Activated CD8-positive, alpha-beta T cell treated with anti-CD3 and anti-CD28 coated beads for 36 hours (primary cell): Measurements from ENCODE around the gene MAL. TPM values are rescaled to one million over a fixed set of nuclear protein-coding genes. Genes with fewer than 3 reads are reported as not detected.

Experiments used
- ATAC-seq: fragments of 200-7000 bp; cut with Tn5 transposase; one replicate; pipeline ENCODE4 v1.10.0; 2021; ENCODE audit warnings: mild to moderate bottlenecking, moderate library complexity
- CTCF ChIA-PET: fragments of 350-600 bp; sonication (Branson Sonifier 250); formaldehyde crosslinking; loops from one replicate; lab custom pipeline; 2021; ENCODE audit warnings: antibody characterized with exemption; lab: Charles Lee
- POLR2A ChIA-PET: fragments of 350-600 bp; sonication (Branson Sonifier 250); formaldehyde crosslinking; loops from one replicate; lab custom pipeline; 2021; ENCODE audit warnings: antibody characterized with exemption; lab: Charles Lee
- DNase-seq: peaks from one replicate; pipeline ENCODE4 v3.0.0-alpha.2; 2020
- H3K27ac Mint-ChIP-seq: one replicate; pipeline ENCODE4 v1.8.0; 2021; ENCODE audit warnings: mild to moderate bottlenecking, mixed read lengths
- H3K27me3 Mint-ChIP-seq: one replicate; pipeline ENCODE4 v1.8.0; 2021; ENCODE audit warnings: mixed read lengths
- H3K36me3 Mint-ChIP-seq: one replicate; pipeline ENCODE4 v1.8.0; 2021; ENCODE audit warnings: low read depth, mixed read lengths
- H3K4me1 Mint-ChIP-seq: one replicate; pipeline ENCODE4 v1.8.0; 2021; ENCODE audit warnings: low read depth, mixed read lengths
- H3K4me3 Mint-ChIP-seq: one replicate; pipeline ENCODE4 v1.8.0; 2021; ENCODE audit warnings: mild to moderate bottlenecking, moderate library complexity, mixed read lengths
- H3K9me3 Mint-ChIP-seq: one replicate; pipeline ENCODE4 v1.8.0; 2021; ENCODE audit warnings: mixed read lengths
- intact Hi-C: fragments of 100-400 bp; cut with micrococcal nuclease; formaldehyde crosslinking; loops from one replicate; pipeline ENCODE4 v1.10.0; 2022
- total RNA-seq, 2 experiments: library from RNA; stranded (reverse); gene quantifications; one replicate each; pipeline ENCODE4 v1.2.3, GENCODE V29; 2021
- TF ChIP-seq, protein P1 (sequence below): fragments of 200-600 bp; IDR thresholded peaks from one replicate; pipeline ENCODE4 v1.8.0; 2022; ENCODE audit warnings: antibody characterized with exemption, mild to moderate bottlenecking

The MAL gene
- 10 to 100 TPM; 54.0 to 59.2 TPM for total RNA-seq

DNA sequence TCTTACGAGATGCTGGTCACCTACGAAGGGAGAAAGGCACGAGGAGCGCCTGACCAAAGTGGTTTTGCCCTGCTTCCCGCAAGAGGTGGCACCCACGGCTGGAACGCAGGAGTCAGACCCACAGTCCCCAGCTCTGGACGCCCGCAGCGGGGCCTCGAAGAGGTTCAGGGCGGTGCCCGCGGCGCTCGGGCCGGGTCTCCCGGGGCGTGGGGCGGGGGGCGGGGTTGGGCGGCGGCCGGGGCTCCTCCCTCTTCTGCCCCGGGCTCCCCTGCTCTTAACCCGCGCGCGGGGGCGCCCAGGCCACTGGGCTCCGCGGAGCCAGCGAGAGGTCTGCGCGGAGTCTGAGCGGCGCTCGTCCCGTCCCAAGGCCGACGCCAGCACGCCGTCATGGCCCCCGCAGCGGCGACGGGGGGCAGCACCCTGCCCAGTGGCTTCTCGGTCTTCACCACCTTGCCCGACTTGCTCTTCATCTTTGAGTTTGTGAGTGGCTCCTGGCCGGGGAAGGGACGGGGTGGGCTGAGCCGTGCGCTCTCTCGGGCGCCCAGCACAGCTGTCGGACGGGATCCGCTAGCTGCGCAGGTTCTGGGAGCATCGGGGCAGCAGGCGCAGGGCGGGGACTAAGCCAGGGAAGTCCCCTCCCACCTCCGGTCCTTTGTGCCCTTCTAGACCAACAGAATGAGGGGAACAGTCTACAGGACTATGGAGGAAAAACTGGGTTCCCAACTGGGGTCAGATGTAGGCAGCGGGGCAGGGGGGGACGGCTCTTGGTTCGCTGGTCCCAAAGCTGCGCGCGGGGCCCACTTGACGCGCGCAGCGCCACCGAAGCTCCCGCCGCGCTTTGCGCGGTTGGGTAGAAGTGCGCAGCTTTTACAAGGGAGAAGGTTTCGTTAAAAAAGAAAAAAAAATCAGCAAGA is at the start of gene MAL:
TSS of gene MAL (plus strand) at position 303 of the 914 bp plus-strand sequence. CDS start at position 388, 85 bp downstream.
- TF ChIP-seq, protein P1, sequence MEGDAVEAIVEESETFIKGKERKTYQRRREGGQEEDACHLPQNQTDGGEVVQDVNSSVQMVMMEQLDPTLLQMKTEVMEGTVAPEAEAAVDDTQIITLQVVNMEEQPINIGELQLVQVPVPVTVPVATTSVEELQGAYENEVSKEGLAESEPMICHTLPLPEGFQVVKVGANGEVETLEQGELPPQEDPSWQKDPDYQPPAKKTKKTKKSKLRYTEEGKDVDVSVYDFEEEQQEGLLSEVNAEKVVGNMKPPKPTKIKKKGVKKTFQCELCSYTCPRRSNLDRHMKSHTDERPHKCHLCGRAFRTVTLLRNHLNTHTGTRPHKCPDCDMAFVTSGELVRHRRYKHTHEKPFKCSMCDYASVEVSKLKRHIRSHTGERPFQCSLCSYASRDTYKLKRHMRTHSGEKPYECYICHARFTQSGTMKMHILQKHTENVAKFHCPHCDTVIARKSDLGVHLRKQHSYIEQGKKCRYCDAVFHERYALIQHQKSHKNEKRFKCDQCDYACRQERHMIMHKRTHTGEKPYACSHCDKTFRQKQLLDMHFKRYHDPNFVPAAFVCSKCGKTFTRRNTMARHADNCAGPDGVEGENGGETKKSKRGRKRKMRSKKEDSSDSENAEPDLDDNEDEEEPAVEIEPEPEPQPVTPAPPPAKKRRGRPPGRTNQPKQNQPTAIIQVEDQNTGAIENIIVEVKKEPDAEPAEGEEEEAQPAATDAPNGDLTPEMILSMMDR = no peak
- Mint-ChIP-seq H3K4me3 (peak within 1 kb of the TSS; percentile 83), H3K9me3 (no peaks in the 10 kb centered on the region), H3K4me1 (peaks cover 65% of the 10 kb centered on the region), H3K27me3 (no peaks in the 10 kb centered on the region), H3K27ac (peak within 1 kb of the TSS; percentile 89), H3K36me3 (peaks cover 10% of the 10 kb centered on the region)
- POLR2A ChIA-PET = interaction anchor here (0.6 to 6.7 kb wide), 11 partner anchors 8 to 139 kb away, joined by 3 to 104 read pairs (median 4); partner anchors contain the start of gene ZNF2
- DNase-seq (peak; percentile 74), ATAC-seq (peak; percentile 61)
- CTCF ChIA-PET = interaction anchor here (0.7 to 9.7 kb wide), 9 partner anchors 16 to 96 kb away, joined by 3 to 375 read pairs (median 31); partner anchors contain the start of gene MRPS5
- intact Hi-C loops = no loop called here

DNA sequence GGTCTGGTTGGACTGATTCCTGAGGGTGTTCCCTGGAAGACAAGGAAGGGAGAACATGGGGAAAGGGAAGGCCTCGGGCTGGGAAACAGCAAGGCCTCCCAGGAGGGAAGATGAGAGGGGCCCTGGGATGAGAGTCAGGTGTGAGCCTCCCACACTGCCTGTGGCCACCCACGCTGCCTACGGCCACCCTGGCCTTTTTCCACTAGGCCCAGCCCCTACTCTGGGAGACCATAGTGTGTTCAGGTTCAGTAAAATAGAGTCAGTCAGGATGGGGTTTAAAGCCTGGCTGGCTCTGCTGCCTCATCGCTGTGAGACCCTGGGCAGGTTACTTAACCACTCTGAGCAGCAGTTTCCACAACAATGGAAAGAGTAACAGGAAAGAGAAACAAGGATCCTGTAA is 47.7 kb upstream of the MAL start:
- H3K36me3 Mint-ChIP-seq = no peaks in the 10 kb centered on the region
- intact Hi-C loops = no loop called here
- H3K4me1 Mint-ChIP-seq = no peaks in the 10 kb centered on the region
- no peaks in the 10 kb centered on the region for H3K9me3 Mint-ChIP-seq
- no peak overlapping the region for H3K4me3 Mint-ChIP-seq
- TF ChIP-seq, protein P1 = no peak
- no peak for ATAC-seq
- DNase-seq = no peak
- ChIA-PET CTCF (interaction anchor here (1.9 kb wide), 1 partner anchor 22 kb away, joined by 8 read pairs; no protein-coding TSS in a partner anchor), POLR2A (no interaction called here)
- no peak overlapping the region for H3K27ac Mint-ChIP-seq
- peaks cover 8% of the 10 kb centered on the region for H3K27me3 Mint-ChIP-seq

DNA sequence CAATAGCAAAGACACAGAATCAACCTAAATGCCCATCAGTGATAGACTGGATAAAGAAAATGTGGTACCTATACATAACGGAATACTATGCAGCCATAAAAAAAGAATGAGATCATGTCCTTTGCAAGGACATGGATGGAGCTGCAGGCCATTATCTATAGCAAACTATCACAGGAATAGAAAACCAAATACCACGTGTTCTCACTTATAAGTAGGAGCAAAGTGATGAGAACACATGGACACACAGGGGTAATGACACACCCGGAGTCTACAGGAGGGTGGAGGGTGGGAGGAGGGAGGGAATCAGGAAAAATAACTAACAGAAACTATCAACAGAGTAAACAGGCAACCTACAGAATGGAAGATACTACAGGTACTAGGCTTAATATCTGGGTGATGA is 46.6 kb upstream of the MAL start:
- DNase-seq = no peak
- ChIA-PET POLR2A (no interaction called here), CTCF (no interaction called here)
- Mint-ChIP-seq H3K4me1 (no peaks in the 10 kb centered on the region), H3K9me3 (no peaks in the 10 kb centered on the region), H3K27ac (no peak overlapping the region), H3K27me3 (peaks cover 8% of the 10 kb centered on the region), H3K4me3 (no peak overlapping the region), H3K36me3 (no peaks in the 10 kb centered on the region)
- no peak for ATAC-seq
- intact Hi-C loops = no loop called here
- TF ChIP-seq, protein P1 = no peak

DNA sequence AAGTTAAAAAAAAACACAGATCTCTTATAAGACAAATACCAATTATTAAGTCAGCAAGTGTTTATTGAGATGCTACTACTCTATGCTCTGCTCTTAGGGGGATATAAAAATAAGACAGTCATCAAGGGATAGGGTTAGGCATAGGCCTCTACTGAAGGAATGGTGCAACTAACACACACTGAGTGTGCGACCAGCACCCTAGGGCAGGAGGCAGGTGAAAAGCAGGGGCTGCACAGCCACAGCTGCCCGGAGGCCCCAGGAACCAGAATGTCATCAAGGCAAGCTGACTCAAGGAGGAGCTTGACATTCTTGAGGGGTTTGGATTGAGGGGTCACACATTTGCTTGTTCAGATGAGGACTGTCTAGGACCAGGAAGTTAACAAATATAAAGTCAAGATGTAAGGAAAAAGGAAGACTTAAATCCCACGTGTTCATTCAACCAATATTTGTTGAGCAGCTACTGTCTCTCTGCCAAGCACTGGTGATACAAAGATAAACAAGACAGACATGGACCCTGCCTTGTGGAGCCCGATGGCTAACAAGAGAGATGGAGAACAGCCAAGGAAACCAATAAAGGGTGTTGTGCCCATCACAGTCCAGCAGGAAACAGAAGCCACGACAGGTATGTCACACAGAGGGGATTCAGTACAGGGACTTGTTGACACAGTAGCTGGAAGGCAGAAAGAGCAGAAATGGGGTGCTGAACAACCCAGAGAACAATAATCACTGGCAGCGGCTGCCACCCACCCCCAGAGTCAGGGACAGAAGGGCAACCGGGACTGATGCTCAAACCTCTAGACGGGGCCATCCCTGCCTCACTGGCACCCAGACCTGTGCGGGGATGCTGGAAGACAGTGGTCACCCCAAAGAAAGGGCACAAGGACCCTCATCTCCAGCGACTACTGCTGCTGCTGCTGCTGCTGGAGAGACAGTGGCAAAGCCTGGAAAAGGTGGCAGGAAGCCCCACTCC is 45.8 kb upstream of the MAL start:
- Mint-ChIP-seq H3K9me3 (no peaks in the 10 kb centered on the region), H3K27ac (no peak overlapping the region), H3K4me3 (no peak overlapping the region), H3K4me1 (no peaks in the 10 kb centered on the region), H3K36me3 (no peaks in the 10 kb centered on the region), H3K27me3 (peaks cover 11% of the 10 kb centered on the region)
- intact Hi-C loops = no loop called here
- ATAC-seq = no peak
- ChIA-PET POLR2A (no interaction called here), CTCF (no interaction called here)
- TF ChIP-seq, protein P1 = no peak
- DNase-seq = no peak
